Mesenteric fat pad (tissue), 1 donor: ENCODE results near the gene MAGI2. TPM values are rescaled to one million over a fixed set of nuclear protein-coding genes. Genes with fewer than 3 reads are reported as not detected.
"Not testable (repeated sequence)": the region's sequence is repeated elsewhere in the genome, so short reads cannot be mapped to it uniquely, and the experiment has no call there.

Source experiments
- DNase-seq: peaks from one replicate; pipeline ENCODE4 v3.0.0-alpha.2; 2020; ENCODE audit warnings: low spot score
- total RNA-seq: library from RNA; stranded (reverse); fragmentation: NEBNext Ultra II Directional; extraction: Animal tissue kit (Norgen Biotek cat#: 25700); gene quantifications from one replicate; pipeline ENCODE4 v1.2.1, GENCODE V29; 2021
- donor health status: DM: yes; HTN: yes; CAD: no.

The MAGI2 gene
- total RNA-seq, 1 donor from 2014 or later = 9.7 TPM

- peak; percentile 94 for DNase-seq
These were observed 1.4 kb downstream of the MAGI2 start for GRCh38 chr7:79452032-79452494.

- DNase-seq = no peak
These were observed 1.9 kb downstream of the MAGI2 start for GRCh38 chr7:79451580-79451979.

- DNase-seq = not testable (repeated sequence)
These were observed 10.7 kb downstream of the MAGI2 start for GRCh38 chr7:79442766-79443165.

GRCh38 chr7:79436378-79436777 is 17.1 kb downstream of the MAGI2 start:
- no peak for DNase-seq

GRCh38 chr7:79434867-79435266 is 18.6 kb downstream of the MAGI2 start:
- DNase-seq = no peak

- DNase-seq = no peak
These were observed 19.4 kb downstream of the MAGI2 start for GRCh38 chr7:79434098-79434497.

- DNase-seq = no peak
These were observed 23.1 kb downstream of the MAGI2 start for GRCh38 chr7:79430391-79430790.

- DNase-seq = no peak
These were observed 27.8 kb downstream of the MAGI2 start for GRCh38 chr7:79425665-79426064.

GRCh38 chr7:79421751-79422150 is 31.7 kb downstream of the MAGI2 start:
- DNase-seq = no peak

GRCh38 chr7:79420464-79420863 is 33.0 kb downstream of the MAGI2 start:
- DNase-seq = no peak

- no peak for DNase-seq
These were observed 38.6 kb downstream of the MAGI2 start for GRCh38 chr7:79414910-79415309.

GRCh38 chr7:79412915-79413314 is 40.6 kb downstream of the MAGI2 start:
- no peak for DNase-seq

GRCh38 chr7:79412438-79412837 is 41.0 kb downstream of the MAGI2 start:
- no peak for DNase-seq

GRCh38 chr7:79410345-79410744 is 43.1 kb downstream of the MAGI2 start:
- DNase-seq = no peak

GRCh38 chr7:79407351-79407750 is 46.1 kb downstream of the MAGI2 start:
- no peak for DNase-seq

GRCh38 chr7:79406371-79406770 is 47.1 kb downstream of the MAGI2 start:
- no peak for DNase-seq

- DNase-seq = no peak
These were observed 48.1 kb downstream of the MAGI2 start for GRCh38 chr7:79405368-79405767.

- DNase-seq = no peak
These were observed 49.6 kb downstream of the MAGI2 start for GRCh38 chr7:79403879-79404278.

GRCh38 chr7:79403451-79403850 is 50.0 kb downstream of the MAGI2 start:
- no peak for DNase-seq

GRCh38 chr7:79401254-79401653 is 52.2 kb downstream of the MAGI2 start:
- no peak for DNase-seq

GRCh38 chr7:79400222-79400621 is 53.2 kb downstream of the MAGI2 start:
- no peak for DNase-seq

- no peak for DNase-seq
These were observed 55.2 kb downstream of the MAGI2 start for GRCh38 chr7:79398138-79398749.

GRCh38 chr7:79386688-79387422 is 66.6 kb downstream of the MAGI2 start:
- no peak for DNase-seq
